PC-9 (cell line): ENCODE data around the gene FILIP1L. TPM values are rescaled to one million over a fixed set of nuclear protein-coding genes. Genes with fewer than 3 reads are reported as not detected.

ENCODE experiments used
- BruUV-seq: library from RNA; stranded (reverse); fragments of 400-500 nt; replicated peaks from 2 replicates; lab custom pipeline; 2021; lab: Mats Ljungman, UMichigan
- CTCF ChIA-PET: fragments of 300-600 bp; sonication (Branson Sonifier 250); formaldehyde crosslinking; loops from one replicate; lab custom pipeline; 2022; ENCODE audit warnings: antibody characterized with exemption; lab: Charles Lee
- POLR2A ChIA-PET: fragments of 300-600 bp; sonication (Branson Sonifier 250); formaldehyde crosslinking; loops from one replicate; lab custom pipeline; 2022; ENCODE audit warnings: antibody characterized with exemption; ENCODE audit not compliant: unreplicated experiment; lab: Charles Lee
- DNase-seq, 2 experiments: peaks; one replicate each; pipeline versions ENCODE4 v3.0.0 to v3.0.0-alpha.2; 2015 to 2022; ENCODE audit warnings: mixed read lengths in 1 of 2
- H2AFZ ChIP-seq: fragments of 200-600 bp; sonication (generic); 2 replicates; pipeline ENCODE4 v1.8.1; 2017; ENCODE audit warnings: antibody characterized with exemption
- H3F3A ChIP-seq: fragments of 200-600 bp; sonication (generic); 2 replicates; pipeline ENCODE4 v1.8.1; 2017; ENCODE audit warnings: antibody characterized with exemption, mild to moderate bottlenecking, low read depth; ENCODE audit not compliant: insufficient read depth
- H3K27ac ChIP-seq: fragments of 200-600 bp; sonication (generic); 2 replicates; pipeline ENCODE4 v1.6.1; 2016; ENCODE audit warnings: mixed run types
- H3K27me3 ChIP-seq: fragments of 200-600 bp; sonication (generic); 2 replicates; pipeline ENCODE4 v1.6.1; 2016; ENCODE audit warnings: low read depth, mixed run types; ENCODE audit not compliant: insufficient read depth
- H3K36me3 ChIP-seq: fragments of 200-600 bp; sonication (generic); 2 replicates; pipeline ENCODE4 v1.6.1; 2016; ENCODE audit warnings: low read depth, mixed run types
- H3K4me1 ChIP-seq: fragments of 200-600 bp; sonication (generic); replicated peaks from 2 replicates; pipeline ENCODE4 v1.6.1; 2016; ENCODE audit warnings: mixed run types; ENCODE audit not compliant: insufficient read depth
- H3K4me2 ChIP-seq: fragments of 200-600 bp; sonication (generic); 2 replicates; pipeline ENCODE4 v1.6.1; 2017; ENCODE audit warnings: mixed run types
- H3K4me3 ChIP-seq: fragments of 200-600 bp; sonication (generic); 2 replicates; pipeline ENCODE4 v1.6.1; 2016; ENCODE audit warnings: mixed run types
- H3K79me2 ChIP-seq: fragments of 200-600 bp; sonication (generic); 2 replicates; pipeline ENCODE4 v1.6.1; 2017; ENCODE audit warnings: low read depth, mixed run types
- H3K9me2 ChIP-seq: fragments of 200-600 bp; sonication (generic); 2 replicates; pipeline ENCODE4 v1.8.1; 2017; ENCODE audit warnings: mild to moderate bottlenecking; ENCODE audit not compliant: insufficient read depth
- H3K9me3 ChIP-seq: fragments of 200-600 bp; sonication (generic); 2 replicates; pipeline ENCODE4 v1.8.1; 2016; ENCODE audit warnings: low read depth; ENCODE audit not compliant: insufficient read depth
- H4K20me1 ChIP-seq: fragments of 200-600 bp; sonication (generic); 2 replicates; pipeline ENCODE4 v1.8.1; 2017; ENCODE audit not compliant: insufficient read depth
- EZH2 ChIP-seq: fragments of 200-600 bp; sonication (generic); IDR thresholded peaks from 2 replicates; pipeline ENCODE4 v1.8.0; 2017; ENCODE audit warnings: antibody characterized with exemption, low read depth
- intact Hi-C: fragments of 100-400 bp; cut with micrococcal nuclease; formaldehyde crosslinking; loops from one replicate; pipeline ENCODE4 v1.10.0; 2022; ENCODE audit not compliant: unreplicated experiment
- total RNA-seq: library from RNA; stranded (reverse); gene quantifications from 2 replicates; pipeline ENCODE4 v1.2.3, GENCODE V29; 2021
- TF ChIP-seq, protein P1 (sequence below): fragments of 200-600 bp; sonication (generic); conservative IDR thresholded peaks from 2 replicates; pipeline ENCODE4 v1.6.1; 2017; ENCODE audit warnings: mixed run types, antibody characterized with exemption, mild to moderate bottlenecking, moderate library complexity

Gene FILIP1L
- total RNA-seq, 1 experiment from 2014 or later: 16.8 TPM

DNA sequence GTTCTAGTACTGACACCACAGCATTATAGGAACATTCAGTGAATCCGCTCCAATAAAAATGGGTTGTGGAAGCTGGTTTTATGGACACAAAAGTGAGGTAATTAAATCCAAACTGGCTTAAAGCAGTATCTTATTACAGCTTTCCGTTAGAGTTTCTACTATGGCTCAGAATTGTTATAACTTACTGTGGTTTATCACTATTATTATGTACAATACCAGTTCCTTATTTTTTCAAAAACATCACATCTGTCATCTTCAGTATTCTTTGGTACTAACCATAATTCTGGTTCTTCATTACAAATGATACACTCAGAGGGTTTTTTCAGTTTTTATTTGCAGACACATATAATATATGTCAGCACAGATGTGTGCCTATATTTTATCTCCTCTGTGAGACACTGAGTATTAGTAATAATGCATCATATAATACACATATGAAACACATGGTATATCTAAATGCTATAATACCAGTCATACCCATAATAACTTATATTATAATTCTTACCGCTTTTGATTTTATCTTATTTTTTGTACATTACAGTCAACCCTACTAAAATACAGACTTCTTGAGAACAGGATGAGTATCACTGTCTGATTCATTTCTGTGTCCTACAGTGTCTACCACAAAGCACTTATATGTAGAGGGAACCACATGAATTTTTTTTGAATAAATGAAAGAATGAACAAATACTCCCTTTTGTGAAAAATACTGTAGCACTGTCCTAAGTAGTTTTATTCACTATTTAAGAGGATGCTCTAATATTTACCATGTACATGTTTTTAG, 257.7 kb downstream of the FILIP1L start:
- DNase-seq: no peak
- no peaks in the 10 kb centered on the region for H3K9me2 ChIP-seq
- peaks cover 32% of the 10 kb centered on the region for H3K4me1 ChIP-seq
- H3F3A ChIP-seq: peaks cover 13% of the 10 kb centered on the region; the same call in 1 of the 2 replicates
- no peaks in the 10 kb centered on the region for H3K27me3 ChIP-seq
- H3K36me3 ChIP-seq: peaks cover 12% of the 10 kb centered on the region
- no TSS peak for BruUV-seq
- H3K4me3 ChIP-seq: no peak overlapping the region
- no peak overlapping the region for H3K27ac ChIP-seq
- H3K79me2 ChIP-seq: peaks cover 45% of the 10 kb centered on the region
- no peak overlapping the region for H3K4me2 ChIP-seq
- CTCF ChIA-PET: interaction anchor here (0.6 kb wide), 1 partner anchor 25 kb away, joined by 3 read pairs; no protein-coding TSS in a partner anchor
- TF ChIP-seq EZH2: no peak
- TF ChIP-seq, protein P1, sequence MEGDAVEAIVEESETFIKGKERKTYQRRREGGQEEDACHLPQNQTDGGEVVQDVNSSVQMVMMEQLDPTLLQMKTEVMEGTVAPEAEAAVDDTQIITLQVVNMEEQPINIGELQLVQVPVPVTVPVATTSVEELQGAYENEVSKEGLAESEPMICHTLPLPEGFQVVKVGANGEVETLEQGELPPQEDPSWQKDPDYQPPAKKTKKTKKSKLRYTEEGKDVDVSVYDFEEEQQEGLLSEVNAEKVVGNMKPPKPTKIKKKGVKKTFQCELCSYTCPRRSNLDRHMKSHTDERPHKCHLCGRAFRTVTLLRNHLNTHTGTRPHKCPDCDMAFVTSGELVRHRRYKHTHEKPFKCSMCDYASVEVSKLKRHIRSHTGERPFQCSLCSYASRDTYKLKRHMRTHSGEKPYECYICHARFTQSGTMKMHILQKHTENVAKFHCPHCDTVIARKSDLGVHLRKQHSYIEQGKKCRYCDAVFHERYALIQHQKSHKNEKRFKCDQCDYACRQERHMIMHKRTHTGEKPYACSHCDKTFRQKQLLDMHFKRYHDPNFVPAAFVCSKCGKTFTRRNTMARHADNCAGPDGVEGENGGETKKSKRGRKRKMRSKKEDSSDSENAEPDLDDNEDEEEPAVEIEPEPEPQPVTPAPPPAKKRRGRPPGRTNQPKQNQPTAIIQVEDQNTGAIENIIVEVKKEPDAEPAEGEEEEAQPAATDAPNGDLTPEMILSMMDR: no peak
- no peak overlapping the region for H2AFZ ChIP-seq
- H3K9me3 ChIP-seq: no peaks in the 10 kb centered on the region
- H4K20me1 ChIP-seq: no peaks in the 10 kb centered on the region
- intact Hi-C loops: no loop called here
- POLR2A ChIA-PET: interaction anchor here (0.6 kb wide), 1 partner anchor 1868 kb away, joined by 3 read pairs; no protein-coding TSS in a partner anchor

DNA sequence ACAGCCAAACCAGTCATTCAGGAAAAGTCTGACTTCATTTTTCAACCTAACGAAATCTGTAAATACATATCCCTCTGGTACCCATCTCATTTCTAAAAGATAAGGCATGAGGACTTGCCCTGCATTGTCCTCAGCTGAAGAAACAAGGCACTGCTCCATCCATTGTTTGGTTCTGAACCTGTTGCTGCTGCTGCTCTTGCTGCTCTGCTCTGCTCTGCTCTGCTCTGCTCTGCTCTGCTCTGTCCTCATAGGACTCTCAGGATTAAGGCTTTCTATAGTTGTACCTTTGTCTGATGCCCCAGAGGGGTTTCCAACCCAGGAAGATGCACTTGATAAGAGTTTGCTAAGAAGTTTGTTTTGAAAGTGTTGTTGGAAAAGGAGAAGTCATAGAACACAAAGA, 258.4 kb downstream of the FILIP1L start:
- no peaks in the 10 kb centered on the region for H3K9me3 ChIP-seq
- H3K27ac ChIP-seq: no peak overlapping the region
- H3K79me2 ChIP-seq: peaks cover 43% of the 10 kb centered on the region
- intact Hi-C loops: no loop called here
- BruUV-seq: no TSS peak
- H3F3A ChIP-seq: peaks cover 13% of the 10 kb centered on the region; the same call in 1 of the 2 replicates
- TF ChIP-seq, protein P1: no peak
- H3K36me3 ChIP-seq: peaks cover 12% of the 10 kb centered on the region
- ChIA-PET CTCF (interaction anchor here (0.6 kb wide), 2 partner anchors 24 to 42 kb away, joined by 3 read pairs; no protein-coding TSS in a partner anchor), POLR2A (interaction anchor here (0.6 kb wide), 1 partner anchor 245 kb away, joined by 6 read pairs; no protein-coding TSS in a partner anchor)
- no peaks in the 10 kb centered on the region for H4K20me1 ChIP-seq
- no peak overlapping the region for H3K4me3 ChIP-seq
- no peak overlapping the region for H3K4me2 ChIP-seq
- DNase-seq: no peak
- peaks cover 25% of the 10 kb centered on the region for H3K4me1 ChIP-seq
- H2AFZ ChIP-seq: no peak overlapping the region
- H3K9me2 ChIP-seq: no peaks in the 10 kb centered on the region
- no peaks in the 10 kb centered on the region for H3K27me3 ChIP-seq

- ChIA-PET POLR2A (no interaction called here), CTCF (no interaction called here)
- Histone ChIP-seq H3F3A (peaks cover 7% of the 10 kb centered on the region; the same call in 1 of the 2 replicates), H3K27me3 (no peaks in the 10 kb centered on the region), H3K4me3 (no peak overlapping the region), H3K79me2 (peaks cover 37% of the 10 kb centered on the region), H4K20me1 (no peaks in the 10 kb centered on the region), H3K4me2 (no peak overlapping the region), H2AFZ (no peak overlapping the region), H3K36me3 (peaks cover 12% of the 10 kb centered on the region), H3K9me3 (no peaks in the 10 kb centered on the region), H3K4me1 (peaks cover 14% of the 10 kb centered on the region), H3K9me2 (no peaks in the 10 kb centered on the region), H3K27ac (no peak overlapping the region)
- no TSS peak for BruUV-seq
- no peak for DNase-seq
- intact Hi-C loops: no loop called here
- TF ChIP-seq, protein P1: no peak
- no peak for TF ChIP-seq EZH2
Observed at GRCh38 chr3:99854756-99855298, 259.5 kb downstream of the FILIP1L start.
